ENCODE measurements around the gene CA6.
"Not testable (repeated sequence)": the region's sequence is repeated elsewhere in the genome, so short reads cannot be mapped to it uniquely, and the experiment has no call there.

The CA6 gene

GRCh38 chr1:8930116-8930515 is 15.6 kb upstream of the CA6 start:
- no peak for DNase-seq

- DNase-seq = not testable (repeated sequence)
Measured at GRCh38 chr1:8937051-8937450, 8.6 kb upstream of the CA6 start.

GRCh38 chr1:8937701-8938100 is 8.0 kb upstream of the CA6 start:
- DNase-seq = no peak

- no peak for DNase-seq
Measured at GRCh38 chr1:8938232-8938999, 7.3 kb upstream of the CA6 start.

- no peak for DNase-seq
Measured at GRCh38 chr1:8939000-8939265, 6.7 kb upstream of the CA6 start.

- DNase-seq = no peak
Measured at GRCh38 chr1:8939362-8939995, 6.2 kb upstream of the CA6 start.

DNA sequence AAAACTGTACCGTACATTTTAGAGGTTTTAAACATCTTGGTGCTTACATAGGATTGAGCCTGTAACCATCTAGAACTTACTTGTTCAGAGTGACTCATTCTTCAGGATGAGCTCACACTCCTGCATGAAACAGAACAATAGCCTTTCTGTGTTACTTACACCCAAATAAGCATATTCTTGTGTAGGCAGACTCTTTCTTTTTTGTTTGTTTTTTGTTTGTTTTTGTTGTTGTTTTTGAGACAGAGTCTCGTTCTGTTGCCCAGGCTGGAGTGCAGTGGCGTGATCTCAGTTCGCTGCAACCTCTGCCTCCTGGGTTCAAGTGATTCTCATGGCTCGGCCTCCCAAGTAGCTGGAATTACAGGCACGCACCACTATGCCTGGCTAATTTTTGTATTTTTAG is 3.8 kb upstream of the CA6 start:
- DNase-seq = no peak

DNA sequence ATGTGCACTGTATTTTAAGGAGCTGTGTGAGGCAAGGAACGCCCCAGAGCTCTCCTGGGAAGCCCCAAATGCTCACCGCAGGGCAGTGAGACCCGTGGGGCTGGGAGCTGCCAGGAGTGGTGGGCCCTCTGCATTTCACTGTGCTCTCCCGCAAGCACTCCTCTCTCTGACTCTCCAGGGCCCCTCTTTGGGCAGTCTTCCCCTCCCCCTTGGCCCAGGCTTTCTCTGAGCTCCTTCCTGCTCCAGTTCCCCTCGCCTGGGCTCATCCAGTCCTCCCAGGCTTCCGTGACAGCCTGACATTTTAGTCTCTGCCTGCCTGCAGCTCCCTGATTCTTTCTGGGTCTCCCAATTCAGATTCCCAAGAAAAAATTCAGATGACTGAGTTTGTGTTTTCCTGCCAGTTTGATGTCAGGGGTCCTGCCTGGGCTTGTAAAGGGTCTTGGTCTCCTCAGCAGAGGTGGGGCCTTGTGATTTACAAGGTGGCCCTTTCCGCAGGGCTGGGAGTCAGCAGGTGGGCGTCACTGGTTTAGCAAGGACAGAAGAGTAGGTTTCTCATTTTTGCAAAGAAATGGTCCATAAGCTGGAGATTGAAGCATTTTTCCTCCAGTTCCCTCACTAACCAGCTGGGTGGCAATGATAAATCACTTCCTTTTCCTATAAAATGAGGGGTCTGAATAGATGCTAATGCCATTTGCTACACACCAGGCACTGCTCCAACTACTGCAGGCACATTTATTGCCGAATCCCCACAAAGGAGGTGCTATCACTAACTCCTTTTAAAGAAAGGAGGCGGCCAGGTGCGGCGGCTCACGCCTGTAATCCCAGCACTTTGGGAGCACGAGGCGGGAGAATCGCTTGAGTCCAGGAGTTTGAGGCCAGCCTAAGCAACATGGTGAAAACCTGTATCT is 1.9 kb upstream of the CA6 start:
- DNase-seq = no peak

GRCh38 chr1:8947127-8947691 is 1.5 kb downstream of the CA6 start:
- no peak for DNase-seq

DNA sequence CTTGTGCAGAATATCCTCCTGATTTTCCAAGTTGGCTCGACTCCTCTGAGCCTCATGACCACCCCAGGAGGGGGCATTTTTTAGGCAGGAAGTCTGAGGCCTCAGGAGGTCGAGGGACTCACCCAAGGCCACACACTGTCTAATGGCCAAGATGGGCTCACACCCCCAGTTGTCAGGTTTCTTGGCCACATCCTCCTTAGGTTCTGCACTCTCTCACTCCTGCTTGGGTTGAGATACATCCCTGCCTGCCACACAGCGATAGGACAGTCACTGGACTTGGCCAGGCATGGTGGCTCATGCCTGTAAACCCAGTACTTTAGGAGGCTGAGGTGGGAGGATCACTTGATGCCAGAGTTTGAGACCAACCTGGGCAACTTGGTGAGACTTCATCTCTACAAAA is 4.6 kb downstream of the CA6 start:
- no peak for DNase-seq

GRCh38 chr1:8951231-8951630 is 5.6 kb downstream of the CA6 start:
- DNase-seq = no peak

DNA sequence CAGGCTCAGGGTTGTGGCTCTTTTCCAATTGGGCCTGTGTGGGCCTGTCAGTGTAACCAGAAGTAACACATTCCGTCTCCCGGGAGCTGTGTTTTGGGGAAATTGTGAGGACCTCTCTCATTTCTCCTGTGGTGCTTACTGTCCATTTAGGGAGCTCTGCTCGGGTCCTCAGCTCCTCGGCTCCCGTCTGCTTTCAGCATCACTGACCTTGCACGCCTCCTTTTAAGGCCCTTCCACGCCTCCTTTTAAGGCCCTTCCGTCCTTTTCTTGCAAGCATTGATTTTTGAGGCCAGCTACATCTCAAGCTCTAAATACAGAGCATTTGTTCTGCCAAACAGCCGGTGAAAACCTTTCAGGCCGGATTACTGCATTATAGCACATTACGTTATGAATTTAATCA is 9.7 kb downstream of the CA6 start:
- DNase-seq = no peak

DNA sequence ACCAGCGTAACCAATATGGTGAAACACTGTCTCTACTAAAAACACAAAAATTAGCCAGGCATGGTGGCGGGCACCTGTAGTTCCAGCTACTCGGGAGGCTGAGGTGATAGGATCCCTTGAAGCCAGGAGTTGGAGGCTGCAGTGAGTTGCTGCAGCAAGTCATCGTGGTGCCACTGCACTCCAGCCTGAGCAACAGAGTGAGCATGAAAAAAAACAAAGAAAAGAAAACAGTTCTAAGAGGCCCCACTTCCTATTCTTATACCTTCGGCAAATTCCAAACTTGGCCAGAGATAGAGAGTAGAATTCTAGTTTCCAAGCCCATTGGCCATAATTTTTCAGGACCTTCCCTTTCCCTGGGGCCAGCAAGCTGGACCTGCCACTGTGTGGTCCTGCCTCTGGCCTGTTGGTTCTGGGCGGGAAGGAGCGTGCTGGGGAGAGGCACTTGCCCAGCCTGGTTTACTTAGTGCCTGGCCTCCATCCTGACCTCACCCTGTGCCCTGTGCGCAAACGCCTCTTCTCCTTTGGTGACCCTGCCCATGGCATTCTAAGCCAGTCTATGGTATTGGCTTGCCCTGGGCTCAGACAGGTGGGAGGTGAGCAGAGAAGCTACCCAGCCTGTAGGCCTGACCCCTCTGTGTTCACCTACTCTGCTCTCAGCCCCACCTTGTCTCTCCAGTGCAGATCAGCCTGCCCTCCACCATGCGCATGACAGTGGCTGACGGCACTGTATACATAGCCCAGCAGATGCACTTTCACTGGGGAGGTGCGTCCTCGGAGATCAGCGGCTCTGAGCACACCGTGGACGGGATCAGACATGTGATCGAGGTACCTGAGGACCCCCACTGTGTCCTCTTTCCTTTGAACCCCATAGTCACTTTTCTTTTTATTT is 11.0 kb downstream of the CA6 start:
- no peak for DNase-seq

DNA sequence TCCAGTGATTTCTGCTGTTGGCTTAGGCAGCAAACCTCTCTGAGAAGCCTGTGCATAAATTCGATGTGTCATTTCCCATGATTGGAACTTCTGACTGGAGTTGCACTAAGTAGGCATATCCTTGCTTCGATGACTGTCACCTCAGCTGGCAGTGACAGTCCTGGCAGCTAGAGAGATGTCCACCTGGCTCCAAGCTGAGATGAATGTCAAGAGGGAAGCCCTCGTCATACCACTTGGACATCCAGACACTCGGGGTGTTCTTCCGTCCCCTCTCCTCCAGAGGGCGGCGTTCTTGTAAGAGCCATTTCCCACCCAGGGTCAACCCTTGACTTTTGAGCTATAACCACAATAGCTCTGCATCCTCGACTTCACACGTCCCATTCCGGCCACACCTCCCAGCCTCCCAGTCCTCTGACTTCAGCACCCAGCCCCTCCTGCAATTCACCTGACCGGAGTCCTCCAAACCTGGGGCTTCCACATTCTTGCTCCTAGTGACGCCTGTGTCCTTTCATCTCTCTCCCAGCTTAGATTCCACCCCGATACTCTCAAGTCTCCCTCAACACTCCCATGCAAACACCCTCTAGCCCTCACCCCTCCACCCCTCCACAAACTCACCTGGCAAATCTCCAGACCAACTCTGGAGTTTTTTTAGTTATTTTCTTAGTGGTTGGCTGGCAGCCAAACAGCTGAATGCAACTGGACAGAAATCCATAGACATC is 17.3 kb downstream of the CA6 start:
- peak; percentile 46 for DNase-seq

DNA sequence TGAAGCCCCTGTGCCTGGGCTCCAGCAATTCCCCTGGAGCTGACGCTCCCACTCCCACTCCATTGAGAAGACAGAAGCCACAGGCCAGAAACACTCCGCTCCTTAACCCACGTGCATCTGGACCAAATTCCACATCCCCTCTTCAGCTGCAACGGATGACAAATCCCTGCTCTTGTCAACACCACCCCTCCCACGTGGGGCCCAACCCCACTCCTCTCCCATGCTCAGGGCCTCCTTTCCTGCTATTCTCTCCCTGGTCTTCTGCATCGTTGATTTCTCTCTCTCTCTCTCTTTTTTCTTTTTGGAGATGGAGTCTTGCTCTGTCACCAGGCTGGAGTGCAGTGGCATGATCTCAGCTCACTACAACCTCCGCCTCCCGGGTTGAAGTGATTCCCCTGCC is 18.3 kb downstream of the CA6 start:
- no peak for DNase-seq

GRCh38 chr1:8965121-8965820 is 19.6 kb downstream of the CA6 start:
- DNase-seq = no peak

DNA sequence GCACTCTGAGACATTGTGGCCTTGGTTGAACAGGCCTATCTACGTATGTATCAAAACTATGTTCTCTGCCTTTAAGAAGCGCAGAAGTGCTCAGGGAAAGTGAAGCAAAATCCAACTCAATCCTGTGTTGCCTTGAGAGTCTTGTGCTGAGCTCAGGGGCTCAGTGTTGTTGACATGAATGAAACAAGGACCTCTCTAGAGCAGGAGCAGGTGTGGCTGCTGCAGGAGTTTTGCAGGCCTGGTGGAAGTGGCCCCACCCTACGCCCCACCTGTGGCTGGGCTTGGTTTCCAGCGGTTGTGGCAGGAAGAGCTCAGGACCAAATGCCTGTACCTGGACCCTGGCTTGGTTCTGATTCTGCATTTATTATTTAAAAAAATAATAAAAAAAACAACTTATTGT is 20.9 kb downstream of the CA6 start:
- DNase-seq = no peak

GRCh38 chr1:8968902-8969301 is 23.2 kb downstream of the CA6 start:
- DNase-seq = not testable (repeated sequence)

GRCh38 chr1:8969937-8970336 is 24.3 kb downstream of the CA6 start:
- DNase-seq = no peak

- peak; percentile 52 for DNase-seq
Measured at GRCh38 chr1:8970870-8971337, 25.2 kb downstream of the CA6 start.

DNA sequence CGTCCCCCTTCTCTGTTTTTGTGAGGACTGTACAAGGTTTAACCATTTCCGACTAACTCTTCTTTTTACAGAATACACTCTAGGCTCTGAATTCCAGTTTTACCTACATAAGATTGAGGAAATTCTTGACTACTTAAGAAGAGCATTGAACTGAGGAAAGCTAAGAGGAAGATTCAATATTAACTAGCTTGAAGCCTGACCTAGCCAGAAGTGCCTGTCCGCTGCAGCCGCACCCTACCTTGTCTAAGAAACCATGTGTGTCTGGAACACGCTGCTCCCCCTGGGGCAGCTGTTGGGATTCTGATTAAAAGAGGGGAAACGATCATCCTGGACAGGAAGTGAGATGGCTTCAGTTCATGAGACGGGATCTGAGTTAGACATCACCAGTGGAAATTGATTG is 28.9 kb downstream of the CA6 start:
- no peak for DNase-seq

Measured in GDM1 (cell line).